A549 (cell line): ENCODE data around the gene COL1A1. TPM values are rescaled to one million over a fixed set of nuclear protein-coding genes. Genes with fewer than 3 reads are reported as not detected.

ENCODE experiments used
- ATAC-seq, 2 experiments: fragments of 200-7000 bp in 1 of 2; fragments of >200 bp in 1 of 2; cut with Nextera tagmentation in 1 of 2; cut with Tn5 transposase in 1 of 2; 3 replicates each; pipeline versions ENCODE4 v1.8.0 to v1.9.1; 2018 to 2020; ENCODE audit warnings: mild to moderate bottlenecking in 1 of 2, moderate library complexity in 1 of 2
- CTCF ChIA-PET: fragments of 300-600 bp; sonication (Branson Sonifier 250); formaldehyde crosslinking; extraction: SDS; loops from one replicate; lab custom pipeline; 2021; ENCODE audit warnings: antibody characterized with exemption, inconsistent platforms; lab: Yijun Ruan, JAX
- POLR2A ChIA-PET: fragments of 350-600 bp; formaldehyde crosslinking; extraction: SDS; loops from one replicate; lab custom pipeline; 2021; ENCODE audit warnings: antibody characterized with exemption, inconsistent platforms; lab: Yijun Ruan, JAX
- DNase-seq, 2 experiments: peaks; one replicate each; pipeline versions ENCODE4 v3.0.0 to v3.0.0-alpha.2; 2011 to 2016; ENCODE audit warnings: low read depth in 1 of 2, low spot score in 1 of 2
- FAIRE-seq: peaks from 2 replicates; lab custom pipeline; 2011; peaks lifted over from hg19 to GRCh38; lab: Jason Lieb, UNC
- H3K27ac ChIP-seq, 2 experiments: fragments of >200 bp; sonication (Bioruptor Twin); formaldehyde crosslinking; 3 replicates each; pipeline ENCODE4 v1.5.1; 2016 to 2017
- H3K4me1 ChIP-seq: fragments of >200 bp; sonication (Bioruptor Twin); formaldehyde crosslinking; 3 replicates; pipeline ENCODE4 v1.6.1; 2016
- H3K4me2 ChIP-seq: fragments of >200 bp; sonication (Bioruptor Twin); formaldehyde crosslinking; 3 replicates; pipeline ENCODE4 v1.6.1; 2016
- H3K4me3 ChIP-seq: fragments of >200 bp; sonication (Bioruptor Twin); formaldehyde crosslinking; 3 replicates; pipeline ENCODE4 v1.5.1; 2016
- H3K9me3 ChIP-seq: fragments of >200 bp; sonication (Bioruptor Twin); formaldehyde crosslinking; 3 replicates; pipeline ENCODE4 v1.6.1; 2016
- BHLHE40 ChIP-seq: IDR thresholded peaks from 2 replicates; pipeline ENCODE4 v1.6.1; 2012; ENCODE audit warnings: low read depth, low read length, inconsistent platforms
- CBX8 ChIP-seq: fragments of 200-600 bp; sonication (generic); IDR thresholded peaks from 2 replicates; pipeline ENCODE4 v1.6.1; 2016
- CHD2 ChIP-seq: fragments of 150-350 bp; IDR thresholded peaks from 2 replicates; pipeline ENCODE4 v1.6.1; 2014; ENCODE audit warnings: low read length; ENCODE audit not compliant: partially characterized antibody
- EHMT2 ChIP-seq: fragments of 200-600 bp; sonication (generic); IDR thresholded peaks from 2 replicates; pipeline ENCODE4 v1.6.1; 2016; ENCODE audit warnings: antibody characterized with exemption, low read depth, mild to moderate bottlenecking, moderate library complexity
- ELK1 ChIP-seq: fragments of 150-350 bp; IDR thresholded peaks from 2 replicates; pipeline ENCODE4 v1.6.1; 2014; ENCODE audit warnings: low read depth, mild to moderate bottlenecking, low read length
- ESRRA ChIP-seq: fragments of 150-350 bp; IDR thresholded peaks from 2 replicates; pipeline ENCODE4 v1.6.1; 2014; ENCODE audit warnings: mild to moderate bottlenecking, low read length, borderline replicate concordance
- FOSB ChIP-seq: fragments of 250-450 bp; sonication (Bioruptor Pico); IDR thresholded peaks from 2 replicates; pipeline ENCODE4 v1.5.0; 2020; ENCODE audit warnings: mild to moderate bottlenecking, moderate library complexity
- HDAC2 ChIP-seq: fragments of 200-600 bp; sonication (generic); IDR thresholded peaks from 2 replicates; pipeline ENCODE4 v1.6.1; 2016
- HOXB5 ChIP-seq: fragments of 250-450 bp; sonication (Bioruptor Pico); IDR thresholded peaks from 2 replicates; pipeline ENCODE4 v1.5.0; 2020; ENCODE audit warnings: mild to moderate bottlenecking, moderate library complexity
- KDM1A ChIP-seq: fragments of 200-600 bp; sonication (generic); IDR thresholded peaks from 2 replicates; pipeline ENCODE4 v1.6.1; 2016; ENCODE audit warnings: low read depth, mild to moderate bottlenecking
- MAX ChIP-seq: IDR thresholded peaks from 2 replicates; pipeline ENCODE4 v1.6.1; 2012
- MAZ ChIP-seq: fragments of 150-350 bp; IDR thresholded peaks from 2 replicates; pipeline ENCODE4 v1.6.1; 2014; ENCODE audit warnings: antibody characterized with exemption, low read depth, low read length, borderline replicate concordance
- NFE2L2 ChIP-seq: fragments of 150-350 bp; conservative IDR thresholded peaks from 2 replicates; pipeline ENCODE4 v1.6.1; 2014; ENCODE audit warnings: low read length
- REST ChIP-seq: fragments of 200-600 bp; sonication (generic); IDR thresholded peaks from 2 replicates; pipeline ENCODE4 v1.6.1; 2016; ENCODE audit warnings: antibody characterized with exemption, mild to moderate bottlenecking, moderate library complexity
- RFX5 ChIP-seq: fragments of 450-650 bp; IDR thresholded peaks from 2 replicates; pipeline ENCODE4 v1.7.1; 2014; ENCODE audit warnings: antibody characterized with exemption, mild to moderate bottlenecking, moderate library complexity
- RNF2 ChIP-seq: fragments of 200-600 bp; sonication (generic); IDR thresholded peaks from 2 replicates; pipeline ENCODE4 v1.6.1; 2016; ENCODE audit warnings: low read depth, mild to moderate bottlenecking, antibody characterized with exemption, moderate library complexity, borderline replicate concordance
- TFCP2L1 ChIP-seq: fragments of 250-450 bp; sonication (Bioruptor Pico); IDR thresholded peaks from 2 replicates; pipeline ENCODE4 v1.5.0; 2021; ENCODE audit warnings: mild to moderate bottlenecking
- TP53 ChIP-seq: fragments of 250-450 bp; sonication (Bioruptor Pico); IDR thresholded peaks from 2 replicates; pipeline ENCODE4 v1.5.0; 2021; ENCODE audit warnings: mild to moderate bottlenecking, moderate library complexity
- ZNF302 ChIP-seq: fragments of 250-450 bp; sonication (Bioruptor Pico); IDR thresholded peaks from 2 replicates; pipeline ENCODE4 v1.9.0; 2021; ENCODE audit warnings: inconsistent platforms, mild to moderate bottlenecking, moderate library complexity
- WGBS: methylation state at CpG from one replicate; pipeline ENCODE4 v1.1.6; 2017; ENCODE audit errors: missing lambda C conversion rate; 5-methylcytosine and 5-hydroxymethylcytosine counted together
- polyA plus RNA-seq, 4 experiments: library from polyadenylated mRNA; depleted of rRNA in 3 of 4; stranded (reverse); fragments of >200 nt; fragmentation: RNase III in 1 of 4; extraction: RNeasy Plus Mini Kit Qiagen cat#74134 plus additional on column Dnase treatment in 1 of 4; gene quantifications; 2 replicates in 3 of 4; 3 replicates in 1 of 4; pipeline ENCODE4 v1.2.3, GENCODE V29; 2011 to 2017
- TF ChIP-seq, protein P1 (sequence below): fragments of 450-650 bp; IDR thresholded peaks from 2 replicates; pipeline ENCODE4 v1.6.1; 2014; ENCODE audit warnings: antibody characterized with exemption
- TF ChIP-seq, protein P2 (sequence below): fragments of >200 bp; sonication (Bioruptor Twin); formaldehyde crosslinking; IDR thresholded peaks from 2 replicates; pipeline ENCODE4 v1.6.1; 2016

Gene COL1A1
- polyA plus RNA-seq, 2 of the 4 experiments (the other 2 are of a cell fraction): 4.4 to 34.3 TPM

GRCh38 chr17:50187394-50187725 lies 14.1 kb downstream of the COL1A1 start:
- 70% methylated on average over 4 of the region's 4 CpGs for WGBS
- CTCF ChIA-PET: interaction anchor here (0.6 to 22.0 kb wide), 10 partner anchors 10 to 128 kb away, joined by 3 to 817 read pairs (median 4); partner anchors contain the start of genes COL1A1 and SGCA

DNA sequence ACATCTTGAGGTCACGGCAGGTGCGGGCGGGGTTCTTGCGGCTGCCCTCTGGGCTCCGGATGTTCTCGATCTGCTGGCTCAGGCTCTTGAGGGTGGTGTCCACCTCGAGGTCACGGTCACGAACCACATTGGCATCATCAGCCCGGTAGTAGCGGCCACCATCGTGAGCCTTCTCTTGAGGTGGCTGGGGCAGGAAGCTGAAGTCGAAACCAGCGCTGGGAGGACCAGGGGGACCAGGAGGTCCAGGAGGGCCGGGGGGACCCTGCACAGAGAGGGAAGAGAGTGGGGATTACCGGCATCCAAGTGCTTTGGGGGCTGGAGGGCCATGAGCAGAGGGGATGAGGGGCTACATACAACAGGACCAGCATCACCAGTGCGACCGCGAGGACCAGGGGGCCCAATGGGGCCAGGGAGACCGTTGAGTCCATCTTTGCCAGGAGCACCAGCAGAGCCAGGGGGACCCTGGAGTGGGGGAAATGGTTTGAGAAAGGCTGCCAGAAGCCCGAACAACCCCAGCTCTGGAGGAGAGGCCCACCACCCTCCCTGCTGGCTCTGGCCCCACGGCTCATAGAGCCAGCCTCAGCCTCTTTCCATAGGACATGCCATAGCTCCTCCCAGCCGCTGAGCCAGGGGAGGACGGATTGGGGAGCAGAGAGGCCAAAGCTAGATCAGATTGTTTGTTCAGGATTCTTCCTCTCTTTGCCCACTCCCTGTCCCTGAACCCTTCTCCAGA lies 14.6 kb downstream of the COL1A1 start:
- POLR2A ChIA-PET: no interaction called here
- CTCF ChIA-PET: interaction anchor here (0.6 to 22.0 kb wide), 6 partner anchors 10 to 129 kb away, joined by 3 to 817 read pairs (median 16); partner anchors contain the start of genes COL1A1 and SGCA
- Histone ChIP-seq H3K27ac (no peak overlapping the region; a peak in 2 of 6 replicates), H3K4me2 (no peak overlapping the region), H3K9me3 (no peaks in the 10 kb centered on the region), H3K4me1 (peaks cover 15% of the 10 kb centered on the region), H3K4me3 (no peak overlapping the region)
- ATAC-seq (0 out of 6 replicates have a peak, but pooled peaks of 1 of the 2 experiments have one; percentile 9), FAIRE-seq (no peak), DNase-seq (no peak)
- TF ChIP-seq TFCP2L1 (CRISPR knock-in tag) (no peak), TP53 (CRISPR knock-in tag) (no peak), CHD2 (no peak), FOSB (CRISPR knock-in tag) (no peak), KDM1A (no peak), ELK1 (no peak), MAZ (no peak), ESRRA (no peak), CBX8 (no peak)
- TF ChIP-seq, protein P1, sequence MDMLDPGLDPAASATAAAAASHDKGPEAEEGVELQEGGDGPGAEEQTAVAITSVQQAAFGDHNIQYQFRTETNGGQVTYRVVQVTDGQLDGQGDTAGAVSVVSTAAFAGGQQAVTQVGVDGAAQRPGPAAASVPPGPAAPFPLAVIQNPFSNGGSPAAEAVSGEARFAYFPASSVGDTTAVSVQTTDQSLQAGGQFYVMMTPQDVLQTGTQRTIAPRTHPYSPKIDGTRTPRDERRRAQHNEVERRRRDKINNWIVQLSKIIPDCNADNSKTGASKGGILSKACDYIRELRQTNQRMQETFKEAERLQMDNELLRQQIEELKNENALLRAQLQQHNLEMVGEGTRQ: no peak
- WGBS: 90% methylated on average over 22 of the region's 24 CpGs

More at GRCh38 chr17:50187394-50187725, 14.1 kb downstream of the COL1A1 start:
- POLR2A ChIA-PET: no interaction called here
- DNase-seq (no peak), ATAC-seq (no peak), FAIRE-seq (no peak)
- TF ChIP-seq MAX (no peak), REST (no peak), RFX5 (no peak), HDAC2 (no peak), MAZ (no peak), ELK1 (no peak), TP53 (CRISPR knock-in tag) (no peak), FOSB (CRISPR knock-in tag) (no peak), ZNF302 (no peak), EHMT2 (no peak), RNF2 (no peak), BHLHE40 (no peak), HOXB5 (CRISPR knock-in tag) (no peak), NFE2L2 (no peak)
- TF ChIP-seq, protein P2, sequence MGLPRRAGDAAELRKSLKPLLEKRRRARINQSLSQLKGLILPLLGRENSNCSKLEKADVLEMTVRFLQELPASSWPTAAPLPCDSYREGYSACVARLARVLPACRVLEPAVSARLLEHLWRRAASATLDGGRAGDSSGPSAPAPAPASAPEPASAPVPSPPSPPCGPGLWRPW: no peak
- Histone ChIP-seq H3K4me1 (peaks cover 15% of the 10 kb centered on the region), H3K4me3 (no peak overlapping the region), H3K27ac (peak overlapping the region in 1 of 2 experiments; percentile 36; a peak in 3 of 6 replicates), H3K4me2 (no peak overlapping the region), H3K9me3 (no peaks in the 10 kb centered on the region)
